Transverse colon (tissue), 4 donors: ENCODE results near the gene SGF29.
"Not testable (repeated sequence)": the region's sequence is repeated elsewhere in the genome, so short reads cannot be mapped to it uniquely, and the experiment has no call there.

Source experiments
- POLR2A ChIP-seq: fragments of 450-650 bp; IDR thresholded peaks from one replicate; pipeline ENCODE4 v1.6.1; 2016; ENCODE audit warnings: antibody characterized with exemption, mild to moderate bottlenecking, moderate library complexity
- POLR2AphosphoS5 ChIP-seq, 3 donors: sonication (generic); formaldehyde crosslinking; IDR thresholded peaks; one replicate each; pipeline ENCODE4 v1.6.1; 2016; ENCODE audit warnings: antibody characterized with exemption in 3 of 3
- TF ChIP-seq, protein P1 (sequence below), 5 experiments: fragments of 200-600 bp in 3 of 5; fragments of 450-650 bp in 2 of 5; sonication (generic) in 3 of 5; IDR thresholded peaks; 1 replicate in 2 of 5; 2 replicates in 3 of 5; pipeline ENCODE4 v1.5.1; 2016 to 2017; ENCODE audit warnings: antibody characterized with exemption in 5 of 5, inconsistent platforms in 3 of 5, mild to moderate bottlenecking in 2 of 5, moderate library complexity in 1 of 5

DNA sequence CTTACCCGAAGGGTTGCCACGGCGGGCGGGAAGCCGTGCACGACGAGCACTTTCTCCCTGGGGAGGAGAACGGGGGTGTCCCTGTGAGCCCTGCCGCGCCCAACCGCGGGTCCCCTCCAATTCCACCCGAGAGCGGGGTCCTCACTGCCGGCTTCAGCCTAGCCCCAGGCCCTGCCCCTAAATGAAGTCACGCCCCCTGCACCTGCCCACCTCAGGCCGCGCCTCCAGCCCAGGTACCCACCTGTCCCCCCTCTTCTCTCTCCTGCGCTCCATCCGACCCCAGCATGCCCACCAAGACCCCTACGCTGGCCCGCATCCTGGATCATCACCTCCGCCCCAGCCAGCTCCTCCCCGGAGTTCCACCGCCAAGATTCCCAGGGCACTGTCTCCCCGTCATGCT lies 60.2 kb downstream of the SGF29 start:
- TF ChIP-seq, protein P1, sequence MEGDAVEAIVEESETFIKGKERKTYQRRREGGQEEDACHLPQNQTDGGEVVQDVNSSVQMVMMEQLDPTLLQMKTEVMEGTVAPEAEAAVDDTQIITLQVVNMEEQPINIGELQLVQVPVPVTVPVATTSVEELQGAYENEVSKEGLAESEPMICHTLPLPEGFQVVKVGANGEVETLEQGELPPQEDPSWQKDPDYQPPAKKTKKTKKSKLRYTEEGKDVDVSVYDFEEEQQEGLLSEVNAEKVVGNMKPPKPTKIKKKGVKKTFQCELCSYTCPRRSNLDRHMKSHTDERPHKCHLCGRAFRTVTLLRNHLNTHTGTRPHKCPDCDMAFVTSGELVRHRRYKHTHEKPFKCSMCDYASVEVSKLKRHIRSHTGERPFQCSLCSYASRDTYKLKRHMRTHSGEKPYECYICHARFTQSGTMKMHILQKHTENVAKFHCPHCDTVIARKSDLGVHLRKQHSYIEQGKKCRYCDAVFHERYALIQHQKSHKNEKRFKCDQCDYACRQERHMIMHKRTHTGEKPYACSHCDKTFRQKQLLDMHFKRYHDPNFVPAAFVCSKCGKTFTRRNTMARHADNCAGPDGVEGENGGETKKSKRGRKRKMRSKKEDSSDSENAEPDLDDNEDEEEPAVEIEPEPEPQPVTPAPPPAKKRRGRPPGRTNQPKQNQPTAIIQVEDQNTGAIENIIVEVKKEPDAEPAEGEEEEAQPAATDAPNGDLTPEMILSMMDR (IDR thresholded peaks at IDR 0.05) = not testable (repeated sequence)
- TF ChIP-seq POLR2A; POLR2AphosphoS5 (IDR thresholded peaks at IDR 0.05): not testable (repeated sequence)
